GM10248 (cell line): Measurements from ENCODE around the gene DNAJC16.

Source experiments
- CTCF ChIA-PET: fragments of 300-600 bp; sonication (Branson Sonifier 250); formaldehyde crosslinking; extraction: SDS; loops from one replicate; lab custom pipeline; 2021; ENCODE audit warnings: antibody characterized with exemption; lab: Yijun Ruan, JAX
- POLR2A ChIA-PET: fragments of 350-650 bp; sonication (Branson Sonifier 250); formaldehyde crosslinking; extraction: SDS; loops from one replicate; lab custom pipeline; 2020; ENCODE audit warnings: antibody characterized with exemption; lab: Yijun Ruan, JAX
- DNase-seq: peaks from one replicate; pipeline ENCODE4 v3.0.0; 2012; ENCODE audit errors: extremely low spot score
- CTCF ChIP-seq: IDR thresholded peaks from 2 replicates; pipeline ENCODE4 v1.5.1; 2012; ENCODE audit warnings: mild to moderate bottlenecking, low read depth; ENCODE audit errors: extremely low read depth, missing control alignments, control extremely low read depth

Gene DNAJC16

GRCh38 chr1:15578921-15579682, 52.5 kb downstream of the DNAJC16 start:
- ChIA-PET CTCF (interaction anchor here (1.4 kb wide), 1 partner anchor 38 kb away, joined by 4 read pairs; the partner anchor contains the start of gene DDI2), POLR2A (interaction anchor here (0.7 kb wide), 1 partner anchor 27 kb away, joined by 6 read pairs; no protein-coding TSS in a partner anchor)
- no peak for TF ChIP-seq CTCF
- peak; percentile 57 for DNase-seq

GRCh38 chr1:15579683-15580047, 53.0 kb downstream of the DNAJC16 start:
- no peak for TF ChIP-seq CTCF
- ChIA-PET CTCF (interaction anchor here (0.9 to 1.9 kb wide), 2 partner anchors 10 to 36 kb away, joined by 3 to 9 read pairs; no protein-coding TSS in a partner anchor), POLR2A (interaction anchor here (0.7 kb wide), 1 partner anchor 27 kb away, joined by 6 read pairs; no protein-coding TSS in a partner anchor)
- DNase-seq = peak; percentile 55

- ChIA-PET POLR2A (no interaction called here), CTCF (interaction anchor here (1.1 to 1.3 kb wide), 2 partner anchors 15 to 20 kb away, joined by 3 to 4 read pairs; no protein-coding TSS in a partner anchor)
- no peak for DNase-seq
- TF ChIP-seq CTCF = no peak
Measured at GRCh38 chr1:15583016-15583706, 56.5 kb downstream of the DNAJC16 start.

GRCh38 chr1:15584489-15585363, 58.1 kb downstream of the DNAJC16 start, which contains the start of gene AGMAT:
Gene AGMAT, minus strand, starts transcription at chr1:15585051. Its CDS starts 84 bp downstream, at chr1:15584967.
- DNase-seq = peak; percentile 83
- TF ChIP-seq CTCF = peak; percentile 36
- POLR2A ChIA-PET = no interaction called here
- CTCF ChIA-PET = interaction anchor here (0.9 to 1.1 kb wide), 3 partner anchors 11 to 19 kb away, joined by 4 read pairs; no protein-coding TSS in a partner anchor

- TF ChIP-seq CTCF = no peak
- CTCF ChIA-PET = interaction anchor here (1.0 to 2.9 kb wide), 5 partner anchors 10 to 25 kb away, joined by 3 to 7 read pairs (median 3); no protein-coding TSS in a partner anchor
- no peak for DNase-seq
- POLR2A ChIA-PET = no interaction called here
Measured at GRCh38 chr1:15592285-15592684, 65.6 kb downstream of the DNAJC16 start.
